ENCODE data around the gene TTYH3.

TTYH3 gene

DNA sequence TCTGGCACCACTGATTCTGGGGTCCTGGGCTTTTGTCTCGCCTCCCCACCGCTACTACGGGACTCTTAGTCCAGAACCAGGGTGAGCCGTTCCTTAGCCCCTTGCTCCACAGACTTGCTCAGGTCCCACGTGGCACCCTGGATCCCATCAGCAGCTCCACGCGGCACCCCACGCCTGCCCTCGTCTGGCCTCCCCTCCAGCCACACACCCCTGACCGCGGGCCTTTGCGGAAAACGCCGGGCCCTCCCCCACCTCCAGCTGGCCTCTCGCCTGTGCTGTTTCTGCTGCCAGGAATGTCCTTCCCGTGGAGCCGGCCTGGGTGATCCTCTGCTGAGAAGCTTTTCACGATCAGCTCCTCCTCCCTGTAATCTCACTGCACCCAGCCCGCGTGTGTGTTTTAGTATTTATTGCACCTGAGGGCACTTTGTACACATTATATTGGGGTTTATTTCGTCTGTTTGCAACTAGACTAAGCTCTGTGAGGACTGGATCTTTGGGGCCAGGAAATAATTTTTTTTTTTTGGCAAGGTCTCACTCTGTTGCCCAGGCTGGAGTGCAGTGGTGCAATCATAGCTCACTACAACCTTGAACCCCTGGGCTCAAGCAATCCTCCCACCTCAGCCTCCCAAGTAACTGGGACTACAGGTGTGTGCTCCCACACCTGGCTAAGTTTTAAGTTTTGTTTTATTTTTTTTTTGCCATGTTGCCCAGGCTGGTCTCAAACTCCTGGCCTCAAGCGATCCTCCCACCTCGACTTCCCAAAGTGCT, 10.5 kb upstream of the TTYH3 start:
- Histone ChIP-seq H3K9me3 (ENCODE audit: severe bottlenecking) (no peaks in the 10 kb centered on the region), H3K4me3 (ENCODE audit: severe bottlenecking) (no peak overlapping the region), H3K27ac (ENCODE audit: poor library complexity, severe bottlenecking) (no peak overlapping the region), H3K27me3 (ENCODE audit: insufficient read depth, poor library complexity, severe bottlenecking) (no peaks in the 10 kb centered on the region), H3K4me1 (ENCODE audit: insufficient read depth, poor library complexity, severe bottlenecking) (no peaks in the 10 kb centered on the region), H3K36me3 (ENCODE audit: low read depth) (no peaks in the 10 kb centered on the region)
- DNase-seq (ENCODE audit: low spot score) (no peak), ATAC-seq (ENCODE audit: low read depth) (no peak)
- TF ChIP-seq, protein P1, sequence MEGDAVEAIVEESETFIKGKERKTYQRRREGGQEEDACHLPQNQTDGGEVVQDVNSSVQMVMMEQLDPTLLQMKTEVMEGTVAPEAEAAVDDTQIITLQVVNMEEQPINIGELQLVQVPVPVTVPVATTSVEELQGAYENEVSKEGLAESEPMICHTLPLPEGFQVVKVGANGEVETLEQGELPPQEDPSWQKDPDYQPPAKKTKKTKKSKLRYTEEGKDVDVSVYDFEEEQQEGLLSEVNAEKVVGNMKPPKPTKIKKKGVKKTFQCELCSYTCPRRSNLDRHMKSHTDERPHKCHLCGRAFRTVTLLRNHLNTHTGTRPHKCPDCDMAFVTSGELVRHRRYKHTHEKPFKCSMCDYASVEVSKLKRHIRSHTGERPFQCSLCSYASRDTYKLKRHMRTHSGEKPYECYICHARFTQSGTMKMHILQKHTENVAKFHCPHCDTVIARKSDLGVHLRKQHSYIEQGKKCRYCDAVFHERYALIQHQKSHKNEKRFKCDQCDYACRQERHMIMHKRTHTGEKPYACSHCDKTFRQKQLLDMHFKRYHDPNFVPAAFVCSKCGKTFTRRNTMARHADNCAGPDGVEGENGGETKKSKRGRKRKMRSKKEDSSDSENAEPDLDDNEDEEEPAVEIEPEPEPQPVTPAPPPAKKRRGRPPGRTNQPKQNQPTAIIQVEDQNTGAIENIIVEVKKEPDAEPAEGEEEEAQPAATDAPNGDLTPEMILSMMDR (IDR thresholded peaks at IDR 0.05; ENCODE audit: poor library complexity, severe bottlenecking), result no peak

DNA sequence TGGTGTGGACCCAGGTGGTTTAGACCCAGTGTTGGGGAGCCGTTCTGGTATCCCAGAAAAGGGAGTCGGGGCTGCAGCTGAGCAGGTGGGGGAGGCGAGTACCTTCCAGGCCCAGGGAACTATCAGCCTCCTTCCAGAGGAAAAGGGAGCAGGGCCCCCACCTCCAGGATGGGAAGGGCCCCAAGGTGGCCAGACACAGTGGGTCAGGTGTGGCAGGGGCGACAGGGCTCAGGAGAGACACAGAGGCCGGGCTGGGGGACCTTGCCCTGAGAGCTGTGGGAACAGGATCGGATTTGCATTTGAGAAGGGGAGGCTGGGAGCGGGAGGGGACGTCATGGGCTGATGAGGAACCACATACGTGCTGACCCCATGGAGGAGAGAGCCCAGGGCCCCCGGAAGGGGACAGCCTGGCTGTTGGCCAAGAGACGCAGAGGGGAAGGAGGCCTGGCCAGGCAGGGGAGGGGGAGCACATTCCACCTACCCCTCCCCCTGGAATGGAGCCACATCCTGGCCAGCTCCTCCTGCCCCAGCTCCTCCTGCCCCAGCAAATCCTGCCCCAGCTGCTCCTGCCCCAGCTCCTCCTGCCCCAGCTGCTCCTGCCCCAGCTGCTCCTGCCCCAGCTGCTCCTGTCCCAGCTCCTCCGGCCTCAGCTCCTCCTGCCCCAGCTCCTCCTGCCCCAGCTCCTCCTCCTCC, 9.7 kb upstream of the TTYH3 start:
- Histone ChIP-seq H3K4me1 (ENCODE audit: insufficient read depth, poor library complexity, severe bottlenecking) (no peaks in the 10 kb centered on the region), H3K27ac (ENCODE audit: poor library complexity, severe bottlenecking) (no peak overlapping the region), H3K9me3 (ENCODE audit: severe bottlenecking) (no peaks in the 10 kb centered on the region), H3K27me3 (ENCODE audit: insufficient read depth, poor library complexity, severe bottlenecking) (no peaks in the 10 kb centered on the region), H3K36me3 (ENCODE audit: low read depth) (no peaks in the 10 kb centered on the region), H3K4me3 (ENCODE audit: severe bottlenecking) (no peak overlapping the region)
- TF ChIP-seq, protein P1 (IDR thresholded peaks at IDR 0.05; ENCODE audit: poor library complexity, severe bottlenecking), result no peak
- DNase-seq (ENCODE audit: low spot score) (no peak), ATAC-seq (ENCODE audit: low read depth) (no peak)

DNA sequence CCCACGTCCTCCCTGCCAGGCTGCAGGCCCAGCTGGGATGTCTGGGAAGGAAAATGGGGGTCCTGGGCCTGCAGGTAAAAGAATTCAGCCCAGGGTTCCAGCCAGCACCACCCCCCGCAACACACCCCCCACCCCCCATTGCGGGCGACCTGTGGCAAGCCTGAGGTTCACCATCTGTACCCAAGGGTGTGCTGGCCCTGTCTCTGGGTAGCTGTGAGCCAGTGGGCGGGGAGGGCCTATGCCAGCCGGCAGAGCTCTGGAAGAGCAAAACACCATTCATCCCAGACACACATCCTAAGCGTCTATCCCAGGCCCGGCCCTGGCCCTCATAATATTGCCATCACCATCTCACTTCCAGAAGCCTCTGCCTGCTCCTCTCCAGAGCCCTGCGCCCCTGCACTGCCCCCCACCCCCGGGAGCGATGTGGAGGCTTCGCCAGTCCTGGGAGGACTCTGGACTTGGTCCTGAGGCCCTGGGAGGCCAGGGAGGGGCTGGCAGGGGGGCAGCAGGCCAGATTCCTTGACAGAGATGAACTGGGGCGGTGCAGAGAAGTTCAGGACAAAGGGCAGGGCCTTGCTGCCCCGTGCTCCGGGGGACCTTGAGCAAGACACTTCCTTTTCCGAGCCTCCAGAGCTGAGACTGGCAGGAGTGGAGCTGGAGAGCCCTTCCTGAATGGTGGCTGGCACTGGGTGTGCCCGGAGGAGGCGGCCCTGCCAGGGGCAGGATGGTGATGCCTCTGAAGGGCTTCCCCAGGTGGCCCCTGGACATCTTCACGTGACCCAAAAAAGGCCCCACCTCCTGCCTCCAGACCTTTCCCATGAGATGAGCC, 8.7 kb upstream of the TTYH3 start:
- H3K9me3 ChIP-seq (ENCODE audit: severe bottlenecking), result no peaks in the 10 kb centered on the region
- H3K36me3 ChIP-seq (ENCODE audit: low read depth), result no peaks in the 10 kb centered on the region
- H3K4me3 ChIP-seq (ENCODE audit: severe bottlenecking), result no peak overlapping the region
- DNase-seq (ENCODE audit: low spot score) (no peak), ATAC-seq (ENCODE audit: low read depth) (no peak)
- H3K4me1 ChIP-seq (ENCODE audit: insufficient read depth, poor library complexity, severe bottlenecking), result no peaks in the 10 kb centered on the region
- H3K27ac ChIP-seq (ENCODE audit: poor library complexity, severe bottlenecking), result no peak overlapping the region
- TF ChIP-seq, protein P1 (IDR thresholded peaks at IDR 0.05; ENCODE audit: poor library complexity, severe bottlenecking), result no peak
- H3K27me3 ChIP-seq (ENCODE audit: insufficient read depth, poor library complexity, severe bottlenecking), result no peaks in the 10 kb centered on the region

DNA sequence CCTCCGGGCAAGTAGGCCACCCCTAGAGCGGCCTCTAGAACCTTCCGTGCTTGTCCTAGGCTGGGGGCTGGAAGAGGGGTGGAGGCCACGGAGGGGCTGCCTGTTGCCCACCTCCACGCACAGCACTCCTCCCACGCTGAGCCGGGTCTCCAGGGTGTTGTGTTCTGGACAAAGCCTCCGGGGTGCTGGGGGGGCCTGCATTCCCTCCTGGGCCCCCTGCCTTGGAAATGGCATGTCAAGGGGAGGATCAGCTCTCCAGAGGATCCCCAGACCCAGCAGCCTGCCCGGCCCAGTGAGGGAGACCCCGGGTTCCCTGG, 8.1 kb upstream of the TTYH3 start:
- H3K4me1 ChIP-seq (ENCODE audit: insufficient read depth, poor library complexity, severe bottlenecking), result no peaks in the 10 kb centered on the region
- H3K27ac ChIP-seq (ENCODE audit: poor library complexity, severe bottlenecking), result no peak overlapping the region
- no peaks in the 10 kb centered on the region for H3K36me3 ChIP-seq (ENCODE audit: low read depth)
- ATAC-seq (ENCODE audit: low read depth) (no peak), DNase-seq (ENCODE audit: low spot score) (no peak)
- H3K9me3 ChIP-seq (ENCODE audit: severe bottlenecking), result no peaks in the 10 kb centered on the region
- no peaks in the 10 kb centered on the region for H3K27me3 ChIP-seq (ENCODE audit: insufficient read depth, poor library complexity, severe bottlenecking)
- no peak overlapping the region for H3K4me3 ChIP-seq (ENCODE audit: severe bottlenecking)
- TF ChIP-seq, protein P1 (IDR thresholded peaks at IDR 0.05; ENCODE audit: poor library complexity, severe bottlenecking), result no peak
